Measurements from ENCODE around the gene INCA1. TPM values are rescaled to one million over a fixed set of nuclear protein-coding genes. Genes with fewer than 3 reads are reported as not detected.
A peak's percentile ranks its signal among the peaks of the same experiment; 100 is the strongest.

Gene INCA1
- total and polyA plus RNA-seq, 2 of the 13 experiments (the other 11 are each of a cell fraction or from before 2014, with no cell fraction given), result 0.93 to 2.6 TPM

GRCh38 chr17:4938688-4939545 is 58.4 kb downstream of the INCA1 start:
- TSS peak; percentile 32 for BruUV-seq (replicated peaks)
- CTCF ChIA-PET (ENCODE audit: low intra/inter-chr PET ratio, low total read pairs), result no interaction called here
- ATAC-seq, result peak; percentile 3; the same call in 2 of the 3 replicates
- TF ChIP-seq NR2F1 (CRISPR knock-in tag; IDR thresholded peaks at IDR 0.05), result peak in 1 of 2 experiments; percentile 0; a peak in 1 of 4 replicates
- TF ChIP-seq UBTF (CRISPR knock-in tag; IDR thresholded peaks at IDR 0.05), result peak; percentile 5; the same call in 1 of the 2 replicates
- TF ChIP-seq ZNF160 (CRISPR knock-in tag; IDR thresholded peaks at IDR 0.05), result no peak
- TF ChIP-seq MXD4 (CRISPR knock-in tag; IDR thresholded peaks at IDR 0.05), result no peak
- 0 out of 2 replicates have a peak, but pooled peaks have one; percentile 37 for TF ChIP-seq ZNF572 (CRISPR knock-in tag; IDR thresholded peaks at IDR 0.05)
- peak; percentile 16; the same call in 1 of the 2 replicates for TF ChIP-seq THAP9 (CRISPR knock-in tag; IDR thresholded peaks at IDR 0.05; ENCODE audit: borderline replicate concordance)
- TF ChIP-seq ZBTB38 (CRISPR knock-in tag; IDR thresholded peaks at IDR 0.05), result peak; percentile 79
- TF ChIP-seq DNMT3B (CRISPR knock-in tag; conservative IDR thresholded peaks at IDR 0.05), result 0 out of 2 replicates have a peak, but pooled peaks have one; percentile 18
- TF ChIP-seq BCLAF1 (IDR thresholded peaks at IDR 0.05), result no peak
- TF ChIP-seq MIXL1 (CRISPR knock-in tag; IDR thresholded peaks at IDR 0.05), result no peak
- TF ChIP-seq ZNF746 (CRISPR knock-in tag; IDR thresholded peaks at IDR 0.05), result 0 out of 2 replicates have a peak, but pooled peaks have one; percentile 54
- 0 out of 2 replicates have a peak, but pooled peaks have one; percentile 11 for TF ChIP-seq ZBTB37 (CRISPR knock-in tag; IDR thresholded peaks at IDR 0.05)

More at GRCh38 chr17:4938688-4939545, 58.4 kb downstream of the INCA1 start:
- no peaks in the 10 kb centered on the region for H4K20me1 ChIP-seq (ENCODE audit: insufficient read depth, low read length)
- peaks cover 33% of the 10 kb centered on the region for H3K4me1 ChIP-seq (ENCODE audit: insufficient read depth, low read length)
- 46% methylated on average over 12 of the region's 19 CpGs for WGBS (ENCODE audit: low lambda C conversion rate)
- no peaks in the 10 kb centered on the region for H3K9me3 ChIP-seq (ENCODE audit: low read length)
- DNase-seq (ENCODE audit: low spot score), result no peak
- peak overlapping the region; percentile 95 for H3K9ac ChIP-seq (ENCODE audit: insufficient read depth, low read depth, low read length)
- no peak overlapping the region for H2AFZ ChIP-seq (ENCODE audit: low read length)
- in situ Hi-C loops (cut with HindIII; ENCODE audit: extremely low pct_ligation_motif_present, low pct_unique_long_range_greater_than_20kb), result no loop called here
- H3K4me2 ChIP-seq (ENCODE audit: low read depth, low read length), result peak overlapping the region; percentile 98
- H3K27ac ChIP-seq (ENCODE audit: extremely low read length, insufficient read depth, low read length), result peak overlapping the region; percentile 96
- no peaks in the 10 kb centered on the region; a peak in 1 of 5 replicates for H3K27me3 ChIP-seq (ENCODE audit: control insufficient read depth in 1 of 2, insufficient read depth in 2 of 2, low read length in 2 of 2)
- intact Hi-C loops (cut with micrococcal nuclease; ENCODE audit: unreplicated experiment), result no loop called here
- peaks cover 39% of the 10 kb centered on the region for H3K79me2 ChIP-seq (ENCODE audit: insufficient read depth, low read length)
- H3K4me3 ChIP-seq (replicated peaks in 1 of 3; ENCODE audit: insufficient read depth in 1 of 3, low read depth in 2 of 3, low read length in 3 of 3), result peak overlapping the region; percentile 73 to 97 (median 93)
- POLR2A ChIA-PET, result interaction anchor here (0.8 to 3.9 kb wide), 17 partner anchors 10 to 253 kb away, joined by 3 to 201 read pairs (median 6); partner anchors contain the start of genes ENO3, GLTPD2, INCA1 and KIF1C
- no peak for FAIRE-seq
- H3K36me3 ChIP-seq (replicated peaks in 1 of 2; ENCODE audit: control insufficient read depth in 1 of 2, insufficient read depth in 2 of 2, low read length in 2 of 2), result peaks cover 8 to 21% of the 10 kb centered on the region in 2 experiments; a peak in 4 of 5 replicates

Data from HepG2 (cell line).